ENCODE results near the gene MINK1.

The MINK1 gene

GRCh38 chr17:4880857-4881256 lies 47.7 kb downstream of the MINK1 start:
- no peak for DNase-seq

GRCh38 chr17:4881761-4882555 lies 48.8 kb downstream of the MINK1 start:
- DNase-seq, result peak; percentile 73

- DNase-seq, result no peak
Measured at GRCh38 chr17:4884489-4884888, 51.3 kb downstream of the MINK1 start.

- no peak for DNase-seq
Measured at GRCh38 chr17:4886830-4887229, 53.7 kb downstream of the MINK1 start.

GRCh38 chr17:4887581-4887980 lies 54.4 kb downstream of the MINK1 start:
- DNase-seq, result no peak

- DNase-seq, result no peak
Measured at GRCh38 chr17:4891411-4892410, 58.6 kb downstream of the MINK1 start.

GRCh38 chr17:4892499-4893221 lies 59.5 kb downstream of the MINK1 start:
- DNase-seq, result no peak

- no peak for DNase-seq
Measured at GRCh38 chr17:4893272-4893671, 60.1 kb downstream of the MINK1 start.

- DNase-seq, result no peak
Measured at GRCh38 chr17:4893721-4894560, 60.8 kb downstream of the MINK1 start.

- DNase-seq, result no peak
Measured at GRCh38 chr17:4895121-4895520, 62.0 kb downstream of the MINK1 start.

- DNase-seq, result no peak
Measured at GRCh38 chr17:4895657-4896331, 62.7 kb downstream of the MINK1 start.

- no peak for DNase-seq
Measured at GRCh38 chr17:4896332-4897197, 63.4 kb downstream of the MINK1 start.

- no peak for DNase-seq
Measured at GRCh38 chr17:4897198-4897687, 64.1 kb downstream of the MINK1 start.

- DNase-seq, result no peak
Measured at GRCh38 chr17:4897785-4898184, 64.6 kb downstream of the MINK1 start.

- no peak for DNase-seq
Measured at GRCh38 chr17:4898351-4898750, 65.2 kb downstream of the MINK1 start.

GRCh38 chr17:4898927-4899326 lies 65.8 kb downstream of the MINK1 start:
- DNase-seq, result no peak

- DNase-seq, result peak; percentile 96
Measured at GRCh38 chr17:4899341-4900230, 66.4 kb downstream of the MINK1 start, which contains the start of gene C17orf107. Gene C17orf107, plus strand, starts transcription at chr17:4899536. Its CDS starts 227 bp downstream, at chr17:4899763.

- DNase-seq, result peak; percentile 37
Measured at GRCh38 chr17:4900231-4901107, 67.3 kb downstream of the MINK1 start.

All from stimulated activated CD4-positive, alpha-beta T cell treated with anti-CD3 and anti-CD28 coated beads, Interleukin-4, amount 100 ng/mL, for 1 hour (primary cell).